Measurements from ENCODE around the gene ORMDL2.
"Not testable (repeated sequence)": the region's sequence is repeated elsewhere in the genome, so short reads cannot be mapped to it uniquely, and the experiment has no call there.

Gene ORMDL2

DNA sequence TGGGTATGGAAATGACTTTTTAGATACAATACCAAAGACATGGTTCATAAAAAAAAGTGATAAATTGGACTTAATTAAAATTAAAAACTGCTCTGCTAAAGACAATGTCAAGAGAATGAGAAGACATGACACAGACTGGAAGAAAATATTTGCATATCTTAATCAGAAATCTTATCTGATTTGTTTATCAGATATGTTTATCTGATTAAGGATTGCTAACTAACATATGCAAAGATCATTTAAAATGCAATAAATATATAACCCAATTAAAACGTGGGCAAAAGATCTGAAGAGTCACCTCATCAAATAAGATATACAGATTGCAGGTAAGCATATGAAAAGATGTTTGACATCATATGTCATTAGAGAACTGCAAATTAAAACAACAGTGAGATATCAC lies 34.9 kb downstream of the ORMDL2 start:
- DNase-seq (ENCODE audit: low read depth) = no peak

DNA sequence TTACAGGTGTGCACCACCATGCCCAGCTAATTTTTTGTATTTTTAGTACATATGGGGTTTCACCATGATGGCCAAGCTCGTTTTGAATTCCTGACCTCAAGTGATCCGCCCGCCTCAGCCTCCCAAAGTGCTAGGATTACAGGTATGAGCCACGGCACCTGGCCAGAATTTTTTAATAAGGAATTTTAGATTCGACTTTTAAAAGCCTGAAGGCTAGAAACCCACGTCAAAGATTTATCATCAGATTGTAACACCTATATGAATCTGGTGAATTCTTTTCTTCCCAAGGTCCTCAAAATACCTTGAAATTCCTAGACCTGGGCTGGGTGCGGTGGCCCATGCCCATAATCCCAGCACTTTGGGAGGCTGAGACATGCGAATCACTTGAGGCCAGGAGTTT lies 43.6 kb downstream of the ORMDL2 start:
- DNase-seq (ENCODE audit: low read depth) = no peak

DNA sequence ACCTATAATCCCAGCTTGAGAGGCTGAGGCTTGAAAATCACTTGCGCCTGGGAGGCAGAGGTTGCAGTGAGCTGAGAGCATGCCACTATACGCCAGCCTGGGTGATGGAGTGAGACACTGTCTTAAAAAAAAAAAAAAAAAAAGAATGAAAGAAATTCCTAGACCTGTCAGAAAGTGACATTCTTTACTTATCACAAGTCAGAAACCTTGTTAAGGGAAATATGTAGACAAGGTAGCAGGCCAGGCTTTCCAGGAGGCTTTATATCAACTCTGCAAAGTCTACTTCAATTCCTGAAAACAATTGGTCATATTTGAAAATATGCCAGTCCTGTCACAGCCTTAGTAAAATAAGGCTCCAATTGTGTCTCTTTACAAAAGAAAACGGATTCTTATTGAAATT lies 44.0 kb downstream of the ORMDL2 start:
- no peak for DNase-seq (ENCODE audit: low read depth)

DNA sequence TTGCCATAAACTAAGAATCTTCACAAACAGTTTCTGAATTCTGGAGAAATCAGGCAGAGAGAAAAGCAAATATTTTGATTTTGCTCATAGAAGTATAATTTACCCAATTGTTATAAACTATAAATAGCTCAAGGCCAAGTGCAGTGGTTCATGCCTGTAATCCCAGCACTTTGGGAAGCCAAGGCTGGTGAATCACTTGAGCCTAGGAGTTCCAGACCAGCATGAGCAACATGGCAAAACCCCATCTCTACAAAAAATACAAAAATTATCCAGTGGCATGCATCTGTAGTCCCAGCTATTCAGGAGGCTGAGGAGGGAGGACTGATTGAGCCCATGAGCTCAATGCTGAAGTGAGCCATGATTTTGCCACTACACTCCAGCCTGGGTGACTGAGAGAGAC lies 44.4 kb downstream of the ORMDL2 start:
- peak; percentile 46 for DNase-seq (ENCODE audit: low read depth)

DNA sequence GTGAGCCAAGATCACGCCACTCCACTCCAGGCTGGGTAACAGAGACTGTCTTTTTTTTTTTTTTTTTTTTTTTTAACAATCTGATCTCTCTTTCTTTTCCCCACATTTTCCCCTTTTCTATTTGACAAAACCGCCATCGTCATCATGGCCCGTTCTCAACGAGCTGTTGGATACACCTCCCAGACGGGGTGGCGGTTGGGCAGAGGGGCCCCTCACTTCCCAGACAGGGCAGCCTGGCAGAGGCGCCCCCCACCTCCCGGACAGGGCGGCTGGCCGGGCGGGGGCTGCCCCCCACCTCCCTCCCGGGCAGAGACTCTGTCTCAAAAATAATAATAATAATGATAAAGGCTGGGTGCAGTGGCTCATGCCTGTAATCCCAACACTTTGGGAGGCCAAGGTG lies 45.1 kb downstream of the ORMDL2 start:
- not testable (repeated sequence) for DNase-seq (ENCODE audit: low read depth)

DNA sequence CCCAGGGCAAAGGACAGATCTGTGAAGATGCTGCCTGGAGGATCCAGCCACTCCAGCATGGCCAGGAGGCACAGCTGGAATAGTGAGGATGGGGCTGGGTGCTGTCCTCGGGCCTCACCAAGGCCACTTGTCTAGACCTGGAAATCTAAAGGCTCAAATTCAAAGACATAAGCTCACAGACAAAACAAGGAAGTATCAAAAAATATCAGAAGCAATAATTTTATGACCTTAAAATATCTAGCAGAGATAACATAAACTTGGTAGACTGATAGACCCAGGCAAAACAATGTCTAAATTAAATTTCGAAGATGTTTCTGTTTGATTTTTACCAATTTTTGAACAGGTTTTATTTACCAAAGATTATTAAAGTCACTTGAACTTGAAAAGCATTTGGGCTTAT lies 47.5 kb downstream of the ORMDL2 start:
- no peak for DNase-seq (ENCODE audit: low read depth)

DNA sequence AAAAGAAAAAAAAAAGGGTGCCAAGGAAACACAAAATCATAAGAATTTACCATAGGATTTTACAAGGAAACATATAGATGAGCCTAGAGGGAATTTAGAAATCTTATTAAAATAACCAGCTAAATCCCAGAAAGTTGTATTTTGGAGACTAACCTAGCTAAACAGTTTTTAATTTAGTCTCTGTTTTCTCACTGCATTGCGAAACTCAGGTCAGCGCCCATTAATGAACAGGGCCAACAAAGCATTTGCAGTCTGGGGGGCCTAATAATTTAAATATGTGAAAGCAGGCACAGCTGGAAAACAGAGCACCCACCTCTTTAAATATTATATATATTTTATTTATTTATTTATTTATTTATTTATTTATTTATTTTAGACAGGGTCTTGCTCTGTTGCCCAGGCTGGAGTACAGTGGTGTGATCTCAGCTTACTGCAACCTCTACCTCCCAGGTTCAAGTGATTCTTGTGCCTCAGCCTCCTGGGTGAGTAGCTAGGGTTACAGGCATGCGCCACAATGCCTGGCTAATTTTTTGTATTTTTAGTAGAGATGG lies 48.7 kb downstream of the ORMDL2 start:
- DNase-seq (ENCODE audit: low read depth) = not testable (repeated sequence)
